ENCODE measurements around the gene RITA1. TPM values are rescaled to one million over a fixed set of nuclear protein-coding genes. Genes with fewer than 3 reads are reported as not detected.
"Not testable (repeated sequence)": the region's sequence is repeated elsewhere in the genome, so short reads cannot be mapped to it uniquely, and the experiment has no call there.

RITA1 gene
- total RNA-seq, 1 experiment from 2014 or later = 38.0 TPM

- DNase-seq (ENCODE audit: low read depth) = no peak
These were observed 17.0 kb downstream of the RITA1 start for GRCh38 chr12:113202300-113203075.

DNA sequence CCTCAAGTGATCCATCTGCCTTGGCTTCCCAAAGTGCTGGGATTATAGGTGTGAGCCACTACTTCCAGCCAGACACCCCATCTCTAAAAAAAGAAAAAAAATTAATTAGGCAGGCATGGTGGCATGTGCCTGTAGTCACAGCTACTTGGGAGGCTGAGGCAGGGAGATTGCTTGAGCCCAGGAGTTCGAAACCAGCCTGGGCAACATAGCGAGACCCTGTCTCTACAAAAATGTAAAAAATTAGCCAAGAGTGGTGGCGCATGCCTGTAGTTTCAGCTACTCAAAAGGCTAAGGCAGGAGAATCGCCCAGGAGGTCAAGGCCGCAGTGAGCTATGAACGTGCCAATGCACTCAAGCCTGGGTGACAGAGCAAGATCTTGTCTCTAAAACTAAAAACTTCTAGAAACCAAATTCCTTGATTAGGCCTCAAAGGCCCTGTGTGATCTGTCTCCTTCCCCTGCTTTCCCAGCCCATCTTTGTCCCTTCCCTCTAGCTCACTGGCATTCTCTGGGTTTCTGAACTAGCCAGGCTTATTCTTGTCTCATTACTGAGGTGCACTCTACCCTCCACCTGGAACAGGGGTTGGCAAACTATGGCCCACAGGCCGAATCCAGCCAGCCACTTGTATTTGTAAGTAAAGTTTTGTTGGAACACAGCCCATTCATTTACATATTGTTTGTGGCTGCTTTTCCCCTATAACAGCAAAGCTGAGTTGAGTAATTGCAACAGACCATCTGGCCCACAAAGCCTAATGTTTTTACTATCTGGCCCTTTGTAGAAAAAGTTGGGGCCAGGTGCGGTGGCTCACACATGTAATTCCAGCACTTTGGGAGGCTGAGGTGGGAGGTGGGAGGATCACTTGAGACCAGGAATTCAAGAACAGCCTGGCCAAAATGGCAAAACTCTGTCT, 18.6 kb downstream of the RITA1 start:
- no peak for DNase-seq (ENCODE audit: low read depth)

DNA sequence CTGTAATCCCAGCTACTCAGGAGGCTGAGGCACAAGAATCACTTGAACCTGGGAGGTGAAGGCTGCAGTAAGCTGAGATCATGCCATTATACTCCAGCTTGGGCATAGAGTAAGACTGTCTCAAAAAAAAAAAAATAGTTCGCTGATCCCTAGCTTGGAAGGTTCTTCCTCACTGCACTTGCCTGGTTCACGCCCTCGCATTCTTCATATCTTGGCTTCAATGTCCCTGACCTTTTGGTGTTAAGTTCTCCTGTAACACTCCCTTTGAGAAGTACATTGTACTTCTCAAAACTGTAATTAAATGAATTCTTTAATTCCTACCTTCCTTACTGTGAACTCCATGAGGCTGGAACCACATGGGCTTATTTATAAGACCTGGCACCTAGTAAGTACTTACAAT, 19.3 kb downstream of the RITA1 start:
- no peak for DNase-seq (ENCODE audit: low read depth)

- not testable (repeated sequence) for DNase-seq (ENCODE audit: low read depth)
These were observed 21.3 kb downstream of the RITA1 start for GRCh38 chr12:113206802-113207201.

GRCh38 chr12:113207613-113208040, 22.1 kb downstream of the RITA1 start:
- no peak for DNase-seq (ENCODE audit: low read depth)

DNA sequence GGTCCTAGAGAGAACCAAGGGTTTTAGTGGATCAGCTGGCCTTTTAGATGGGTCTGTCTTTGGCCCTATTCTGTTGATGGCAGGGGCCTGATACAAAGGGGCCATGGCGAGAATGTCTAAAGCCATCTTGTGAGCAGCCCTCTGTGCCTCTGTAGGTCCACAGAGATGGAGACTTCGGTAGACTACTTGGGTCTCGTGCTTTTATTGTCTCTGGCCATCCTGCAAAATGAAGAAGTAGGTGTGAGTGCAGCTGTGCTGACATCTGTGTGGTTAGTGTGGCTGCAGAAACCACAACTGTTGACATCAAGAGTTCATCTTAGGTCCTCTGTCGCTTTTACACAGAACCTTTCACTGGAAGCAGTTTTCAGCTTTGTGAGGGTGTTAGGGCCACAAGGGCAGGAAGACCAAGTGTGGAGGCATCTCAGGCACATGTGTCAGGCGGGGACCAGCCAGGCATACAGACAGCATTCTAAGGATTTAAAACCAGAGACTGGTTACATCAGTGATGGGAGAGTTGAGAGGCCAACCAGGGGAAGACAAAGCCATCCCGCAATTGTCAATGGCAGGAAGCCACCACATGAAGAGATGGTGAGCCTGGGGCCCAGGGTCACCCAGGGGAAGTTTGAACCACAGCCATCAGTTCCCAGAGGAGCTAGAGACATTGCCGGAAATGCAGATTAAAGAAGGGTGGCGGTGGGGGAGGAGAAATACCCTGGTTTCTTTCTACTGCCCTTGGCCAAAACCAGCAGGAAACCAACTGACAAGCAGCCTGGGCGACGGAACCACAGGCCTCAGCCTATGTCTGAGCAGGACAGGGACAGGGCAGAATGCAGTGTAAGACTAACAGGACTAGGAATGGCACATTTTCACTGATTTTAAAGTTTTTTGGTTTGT, 22.8 kb downstream of the RITA1 start:
- no peak for DNase-seq (ENCODE audit: low read depth)

- no peak for DNase-seq (ENCODE audit: low read depth)
These were observed 25.6 kb downstream of the RITA1 start for GRCh38 chr12:113211160-113211559.

GRCh38 chr12:113214895-113215400, 29.4 kb downstream of the RITA1 start:
- peak; percentile 97 for DNase-seq (ENCODE audit: low read depth)

GRCh38 chr12:113216027-113216426, 30.5 kb downstream of the RITA1 start:
- DNase-seq (ENCODE audit: low read depth) = no peak

DNA sequence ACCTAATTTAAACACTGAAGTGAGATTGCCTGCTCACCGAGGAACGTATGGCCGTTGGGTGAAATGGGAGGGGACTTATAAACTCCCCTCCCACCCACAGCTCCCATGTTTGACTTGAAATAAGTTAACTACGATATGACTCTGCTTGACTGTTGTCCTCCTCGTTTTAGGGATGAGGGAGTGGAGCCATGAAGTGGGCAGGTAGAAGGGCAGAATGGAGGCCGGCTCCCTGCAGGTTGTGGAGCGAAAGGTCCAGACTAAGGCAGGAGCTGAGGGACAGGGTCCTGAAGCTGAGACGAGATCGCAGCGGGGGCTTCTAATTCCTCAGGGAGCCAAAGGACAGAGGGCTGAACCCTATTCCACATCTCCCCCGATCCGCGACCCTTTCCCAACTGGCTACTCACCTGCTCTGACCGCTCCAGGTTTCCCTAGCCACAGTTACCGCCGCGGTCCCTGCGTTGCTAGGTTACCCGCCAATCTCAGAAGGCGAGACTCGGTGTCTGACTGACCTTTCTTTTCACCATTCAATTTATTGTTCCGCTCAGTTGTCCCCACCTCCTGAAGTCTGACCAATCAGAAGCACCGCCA, 35.2 kb downstream of the RITA1 start:
- DNase-seq (ENCODE audit: low read depth) = no peak

DNA sequence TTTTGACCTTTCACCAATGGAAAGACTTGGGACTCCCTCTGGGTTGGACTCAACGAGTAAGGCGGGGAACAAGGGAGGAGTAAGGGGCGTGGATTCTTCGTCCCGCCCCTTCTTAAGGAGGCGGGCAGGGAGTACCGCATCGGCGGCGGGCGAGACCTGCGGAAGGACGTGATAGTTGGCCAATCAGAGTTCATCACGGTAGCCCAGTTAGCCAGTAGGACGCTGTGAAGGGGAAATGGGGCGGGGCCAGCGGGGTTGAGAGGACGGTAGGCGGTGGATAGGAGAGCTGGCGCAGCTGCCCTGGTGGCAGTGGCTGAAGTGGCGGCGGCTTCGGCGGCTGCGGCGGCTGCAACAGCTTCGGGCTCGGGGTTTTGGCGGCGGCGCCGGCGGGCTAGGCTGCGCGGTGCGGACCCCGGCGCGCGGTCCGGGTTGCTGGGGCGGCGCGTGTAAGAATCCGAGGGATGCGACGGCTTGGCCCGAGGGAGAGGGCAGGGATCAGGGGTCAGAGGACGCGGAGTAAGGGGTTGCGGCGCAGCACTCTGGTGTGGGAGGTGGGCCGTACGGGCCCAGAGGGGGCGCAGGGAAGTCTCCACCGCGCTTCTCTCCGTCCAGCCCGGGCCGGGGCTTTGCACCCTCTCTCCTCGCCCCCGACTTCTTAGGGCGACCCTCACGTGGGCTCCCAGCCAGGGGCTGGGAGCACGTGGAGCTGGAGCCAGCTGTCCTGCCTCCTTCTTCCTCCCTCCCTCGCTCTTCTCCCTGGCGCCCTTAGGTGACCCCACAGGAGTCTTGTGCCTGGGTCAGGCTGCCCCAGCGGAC, 35.9 kb downstream of the RITA1 start, which contains the start of gene TPCN1:
Gene TPCN1 (plus strand): TSS at position 284 of the 816 bp plus-strand sequence. CDS start 5,389 bp downstream, outside the sequence.
- DNase-seq (ENCODE audit: low read depth) = peak; percentile 100

DNA sequence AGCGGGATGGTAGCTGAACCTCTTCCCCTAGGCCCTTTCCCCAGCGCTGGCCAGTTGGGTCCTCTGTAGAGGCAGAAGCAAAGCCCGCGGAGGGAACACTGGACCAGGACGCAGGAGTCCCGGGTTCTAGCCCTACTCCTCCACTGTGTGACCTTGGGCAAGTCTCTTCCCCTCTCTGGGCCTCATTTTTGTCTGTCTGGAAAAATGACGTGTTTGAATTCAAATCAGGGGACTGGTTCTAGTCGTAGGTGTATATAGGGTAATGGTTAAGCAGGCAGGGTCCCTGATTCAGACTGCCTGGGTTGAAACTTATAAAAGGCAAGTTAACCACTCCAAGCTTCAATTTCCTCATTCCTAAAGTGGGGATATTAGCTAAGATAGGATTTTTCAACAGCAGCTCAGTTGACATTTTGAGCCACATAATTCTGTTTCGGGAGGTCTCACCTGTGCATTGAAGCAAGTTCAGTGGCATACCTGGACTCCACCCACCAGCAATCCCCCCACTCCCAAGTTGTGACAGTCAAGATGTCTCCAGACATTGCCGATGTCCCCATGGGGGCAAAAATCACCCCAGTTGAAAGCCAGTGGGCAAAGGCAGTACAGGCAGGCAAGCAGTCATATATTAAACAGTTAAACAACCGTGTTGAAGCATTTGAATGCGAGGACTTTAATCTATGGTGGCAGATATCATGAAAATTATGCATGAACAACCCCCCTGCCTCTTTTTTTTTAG, 36.6 kb downstream of the RITA1 start:
- peak; percentile 57 for DNase-seq (ENCODE audit: low read depth)

- peak; percentile 94 for DNase-seq (ENCODE audit: low read depth)
These were observed 37.4 kb downstream of the RITA1 start for GRCh38 chr12:113222730-113223531.

- no peak for DNase-seq (ENCODE audit: low read depth)
These were observed 39.4 kb downstream of the RITA1 start for GRCh38 chr12:113224955-113225354.

DNA sequence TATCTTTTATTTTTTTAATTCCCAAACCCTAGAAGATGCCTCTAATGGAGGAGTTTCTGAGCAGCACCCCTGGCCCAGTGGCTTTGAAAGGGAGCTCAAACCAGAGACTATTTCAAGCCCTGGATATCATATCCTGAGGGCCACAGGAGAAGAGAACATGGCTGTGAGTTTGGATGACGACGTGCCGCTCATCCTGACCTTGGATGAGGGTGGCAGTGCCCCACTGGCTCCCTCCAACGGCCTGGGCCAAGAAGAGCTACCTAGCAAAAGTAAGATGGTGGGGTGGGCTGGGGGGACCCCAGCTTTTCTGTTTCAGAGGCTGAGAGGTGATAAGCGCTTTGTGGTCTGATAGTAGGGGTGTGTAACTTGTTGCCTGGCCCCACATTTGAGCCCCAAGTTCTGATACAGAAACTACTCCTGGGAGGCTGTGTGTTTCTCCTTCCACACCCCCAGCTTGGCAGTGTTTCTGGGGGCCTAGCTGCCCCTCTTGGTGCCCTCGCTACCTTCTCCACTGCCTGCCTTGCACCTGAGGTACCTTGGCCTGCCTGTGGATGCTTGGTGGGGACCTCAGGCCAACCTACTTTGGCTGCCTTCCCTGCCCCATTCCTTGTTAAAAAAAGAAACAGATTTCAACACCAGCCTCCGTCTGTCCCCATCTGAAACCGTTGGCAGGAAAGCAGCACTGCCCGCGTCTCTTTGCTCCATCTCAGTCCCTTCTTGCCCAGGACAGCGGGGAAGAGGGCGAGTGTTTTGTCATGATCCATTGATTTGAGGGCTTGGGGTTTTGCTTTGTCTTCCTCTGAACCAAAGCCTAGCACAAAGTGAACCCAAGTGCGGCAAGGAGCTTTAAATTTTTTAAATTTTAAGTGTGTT, 41.4 kb downstream of the RITA1 start:
- no peak for DNase-seq (ENCODE audit: low read depth)

GRCh38 chr12:113227686-113228391, 42.3 kb downstream of the RITA1 start:
- DNase-seq (ENCODE audit: low read depth) = no peak

Data from LHCN-M2 (cell line).